LNCAP (cell line): Measurements from ENCODE around the gene MLLT11.

Experiments used
- CTCF ChIP-seq: fragments of 450-650 bp; IDR thresholded peaks from 2 replicates; pipeline ENCODE4 v1.5.1; 2017; ENCODE audit warnings: mild to moderate bottlenecking

Gene MLLT11

GRCh38 chr1:151049458-151049857 lies 10.7 kb upstream of the MLLT11 start:
- no peak for TF ChIP-seq CTCF

- TF ChIP-seq CTCF = no peak
These were observed 10.0 kb upstream of the MLLT11 start for GRCh38 chr1:151050051-151050688.

GRCh38 chr1:151051356-151052009 lies 8.7 kb upstream of the MLLT11 start:
- no peak for TF ChIP-seq CTCF

GRCh38 chr1:151054971-151055547 lies 5.1 kb upstream of the MLLT11 start:
- TF ChIP-seq CTCF = no peak

GRCh38 chr1:151055581-151055980 lies 4.6 kb upstream of the MLLT11 start:
- TF ChIP-seq CTCF = no peak

- no peak for TF ChIP-seq CTCF
These were observed 4.0 kb upstream of the MLLT11 start for GRCh38 chr1:151056149-151056548.

GRCh38 chr1:151058692-151059091 lies 1.5 kb upstream of the MLLT11 start:
- TF ChIP-seq CTCF = no peak
